ENCODE results near the gene TAPBP.

DNA sequence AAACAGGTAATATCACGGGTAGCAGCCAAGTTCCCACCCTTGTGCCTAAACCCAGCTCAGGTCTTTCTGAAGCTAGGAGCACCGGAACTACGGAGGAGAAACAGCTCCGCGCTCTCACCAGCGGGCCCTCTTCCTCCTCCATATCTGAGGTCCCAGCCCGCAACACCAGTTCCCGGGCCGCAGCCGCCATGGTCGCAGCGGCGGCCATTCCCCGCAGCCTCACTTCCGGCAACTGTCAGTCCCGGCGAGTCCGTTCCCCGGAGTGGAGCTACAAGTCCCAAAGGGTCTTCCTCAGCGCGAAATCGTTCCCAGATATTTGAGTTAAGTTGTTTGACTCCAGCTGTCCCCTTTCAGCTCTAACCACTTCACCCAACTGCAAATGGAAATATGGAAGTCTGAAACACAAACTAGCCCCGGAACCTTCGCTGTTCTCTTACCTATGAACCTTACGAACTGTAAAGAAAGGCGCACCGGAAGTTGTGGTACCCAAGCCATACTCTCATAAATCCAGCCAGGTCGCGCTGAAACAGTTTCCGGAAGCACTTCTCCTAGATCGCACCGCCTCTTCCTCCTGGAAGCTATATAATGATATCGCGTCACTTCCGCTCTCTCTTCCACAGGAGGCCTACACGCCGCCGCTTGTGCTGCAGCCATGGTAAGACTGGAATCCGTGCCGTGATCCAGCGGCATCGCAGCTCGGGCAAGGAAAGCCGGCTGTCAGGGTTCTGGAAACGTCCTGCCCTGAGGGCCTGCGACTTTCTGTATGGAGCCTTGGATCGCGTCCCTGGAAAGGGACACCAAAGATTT, 42.2 kb downstream of the TAPBP start, which contains the start of the genes RPS18 and VPS52:
- TF ChIP-seq, protein P1, sequence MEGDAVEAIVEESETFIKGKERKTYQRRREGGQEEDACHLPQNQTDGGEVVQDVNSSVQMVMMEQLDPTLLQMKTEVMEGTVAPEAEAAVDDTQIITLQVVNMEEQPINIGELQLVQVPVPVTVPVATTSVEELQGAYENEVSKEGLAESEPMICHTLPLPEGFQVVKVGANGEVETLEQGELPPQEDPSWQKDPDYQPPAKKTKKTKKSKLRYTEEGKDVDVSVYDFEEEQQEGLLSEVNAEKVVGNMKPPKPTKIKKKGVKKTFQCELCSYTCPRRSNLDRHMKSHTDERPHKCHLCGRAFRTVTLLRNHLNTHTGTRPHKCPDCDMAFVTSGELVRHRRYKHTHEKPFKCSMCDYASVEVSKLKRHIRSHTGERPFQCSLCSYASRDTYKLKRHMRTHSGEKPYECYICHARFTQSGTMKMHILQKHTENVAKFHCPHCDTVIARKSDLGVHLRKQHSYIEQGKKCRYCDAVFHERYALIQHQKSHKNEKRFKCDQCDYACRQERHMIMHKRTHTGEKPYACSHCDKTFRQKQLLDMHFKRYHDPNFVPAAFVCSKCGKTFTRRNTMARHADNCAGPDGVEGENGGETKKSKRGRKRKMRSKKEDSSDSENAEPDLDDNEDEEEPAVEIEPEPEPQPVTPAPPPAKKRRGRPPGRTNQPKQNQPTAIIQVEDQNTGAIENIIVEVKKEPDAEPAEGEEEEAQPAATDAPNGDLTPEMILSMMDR (conservative IDR thresholded peaks at IDR 0.05; ENCODE audit: low read depth, low read length), result no peak
- TF ChIP-seq EZH2 (IDR thresholded peaks at IDR 0.05; ENCODE audit: low read length, unreplicated experiment) (no peak), EZH2phosphoT487 (IDR thresholded peaks at IDR 0.05; ENCODE audit: borderline replicate concordance, low read length) (no peak)
